GM19455 (cell line): ENCODE data around the gene VDR.
A peak's percentile ranks its signal among the peaks of the same experiment; 100 is the strongest.

Source experiments
- ATAC-seq: cut with Tn5 transposase; IDR thresholded peaks from one replicate; pipeline ENCODE4 v1.9.1; 2021; ENCODE audit not compliant: unreplicated experiment

VDR gene

DNA sequence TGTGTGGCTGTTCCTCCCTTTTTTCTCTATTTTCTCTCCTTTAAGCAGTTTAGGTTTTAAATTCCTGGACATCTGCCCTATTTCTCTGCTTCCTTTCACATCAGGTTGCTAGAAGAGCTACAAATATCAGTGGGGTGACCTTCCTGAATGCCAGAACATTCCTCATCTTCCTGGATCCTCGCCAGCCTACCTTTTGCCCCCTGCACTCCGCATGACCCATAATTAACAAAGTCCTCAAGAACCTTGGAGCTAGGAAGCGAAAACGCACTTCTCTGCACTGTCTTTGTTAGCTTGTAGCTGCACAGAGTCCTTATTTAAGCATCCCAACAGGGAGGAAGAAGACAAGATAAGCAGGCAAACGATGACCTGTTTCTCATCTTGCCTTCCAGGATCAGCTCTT, 30.5 kb downstream of the VDR start:
- no peak for ATAC-seq

DNA sequence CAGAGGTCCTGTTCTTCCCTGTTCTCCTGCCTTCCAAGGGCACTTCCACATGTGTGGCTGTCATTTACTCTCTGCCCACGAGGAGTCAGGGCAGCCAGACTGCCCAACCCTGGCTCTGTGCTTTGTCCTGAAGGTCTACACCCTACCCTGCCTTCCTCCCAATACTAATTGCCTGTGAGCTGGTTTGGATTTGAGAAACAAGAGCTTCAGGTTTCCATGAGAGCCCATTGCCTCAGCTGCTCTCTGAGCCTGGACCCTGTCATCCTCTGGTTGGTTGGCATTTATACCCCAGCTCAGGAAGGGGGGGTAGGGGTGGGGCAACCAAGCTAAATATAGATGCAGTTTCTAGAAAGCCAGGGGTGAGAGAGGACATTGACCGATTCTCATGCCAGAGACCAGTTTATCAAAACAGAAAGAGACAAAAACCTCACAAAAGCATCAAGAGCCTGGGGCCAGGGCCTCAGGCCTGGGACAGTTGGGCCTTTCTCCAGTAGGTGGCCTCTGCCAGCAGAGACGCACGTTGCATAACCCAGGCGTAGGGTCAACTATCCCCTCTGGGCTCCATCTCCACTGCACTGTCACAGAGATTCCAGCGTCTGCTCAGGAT, 34.5 kb downstream of the VDR start:
- no peak for ATAC-seq

DNA sequence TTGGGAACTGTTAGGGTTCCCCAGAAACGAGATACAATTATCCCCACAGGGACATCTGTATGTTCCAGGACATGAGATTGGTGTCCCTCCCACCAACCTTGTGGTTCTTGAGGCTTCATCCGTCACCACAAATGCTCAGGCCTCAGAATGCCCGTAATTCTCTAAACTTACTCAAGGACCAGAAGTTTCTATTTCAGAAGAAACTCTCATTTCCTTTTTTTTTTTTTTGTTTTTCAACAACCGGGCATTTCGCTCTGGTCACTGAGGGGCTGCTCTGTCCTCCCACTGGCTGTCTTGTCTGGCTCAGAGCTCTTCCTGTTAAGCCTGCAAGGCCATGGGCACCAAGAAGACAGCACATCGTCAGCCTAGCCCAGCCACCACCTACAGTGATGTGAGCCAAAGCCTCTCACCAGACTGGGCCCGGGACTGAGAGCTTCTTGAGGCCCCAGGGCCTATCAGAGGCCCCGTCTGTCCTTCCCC, 36.2 kb downstream of the VDR start:
- ATAC-seq, result peak; percentile 78

DNA sequence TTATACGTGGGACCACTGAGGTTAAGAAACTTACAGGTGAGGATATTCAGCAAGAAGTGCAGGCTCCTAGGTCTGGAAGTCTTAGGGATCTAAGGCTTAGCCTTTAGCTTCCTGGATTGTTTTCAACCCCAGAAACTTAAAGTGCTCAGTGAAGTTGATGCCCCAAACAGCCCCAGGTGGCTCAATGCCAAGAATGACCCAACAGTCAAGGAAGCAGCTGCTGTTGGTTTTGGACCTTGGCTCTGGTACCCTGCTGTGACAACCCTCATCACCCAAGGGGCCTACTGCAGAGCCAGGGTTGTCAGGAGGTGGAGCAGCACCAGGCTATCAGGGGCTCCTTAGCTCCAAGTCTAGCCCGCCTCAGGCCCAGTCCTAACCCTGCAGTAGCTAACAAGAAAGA, 36.8 kb downstream of the VDR start:
- peak; percentile 28 for ATAC-seq

DNA sequence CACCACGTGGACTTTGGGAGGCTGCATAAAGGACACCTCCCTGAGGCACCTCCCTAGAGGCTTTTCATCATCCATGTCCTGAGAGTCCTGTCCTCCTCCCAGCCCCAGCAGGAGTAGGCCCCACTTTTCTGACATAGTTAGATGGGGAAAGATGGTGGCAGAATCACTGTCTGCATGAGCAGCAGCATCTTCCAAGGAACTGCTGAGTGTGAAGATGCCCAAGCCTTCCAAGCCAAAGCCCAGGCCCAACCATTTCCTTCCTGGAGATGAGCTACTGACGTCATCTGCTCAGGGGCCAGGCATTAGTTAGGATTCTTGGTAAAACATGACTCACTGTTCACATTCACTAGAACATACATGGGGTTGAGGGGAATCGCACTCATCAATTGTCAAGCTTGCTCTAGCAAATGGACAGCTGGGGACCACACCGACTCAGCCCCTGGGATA, 37.3 kb downstream of the VDR start:
- ATAC-seq, result no peak

DNA sequence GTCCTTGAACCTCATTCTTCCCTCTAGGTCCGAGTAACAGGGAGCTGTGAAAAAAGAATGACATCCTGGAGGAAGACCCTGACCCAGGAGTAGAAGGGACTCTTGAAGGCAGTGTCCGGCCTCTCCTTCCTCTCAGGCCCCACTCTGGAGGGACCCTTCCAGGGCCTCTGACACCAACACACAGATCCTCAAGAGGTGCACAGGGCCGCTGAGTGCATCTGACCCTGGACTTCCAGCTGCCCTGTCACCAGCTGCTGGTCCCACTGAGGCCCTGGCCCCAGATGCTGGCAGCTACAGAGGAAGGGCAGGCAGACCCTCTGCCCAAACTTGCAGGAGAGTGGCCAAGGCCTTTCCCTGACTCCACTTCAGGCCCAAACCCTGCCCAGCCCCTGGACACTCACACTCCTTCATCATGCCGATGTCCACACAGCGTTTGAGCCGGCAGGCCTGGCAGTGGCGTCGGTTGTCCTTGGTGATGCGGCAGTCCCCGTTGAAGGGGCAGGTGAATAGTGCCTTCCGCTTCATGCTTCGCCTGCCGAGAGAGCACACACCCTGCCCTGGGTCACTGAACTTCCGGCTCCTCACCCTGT, 40.1 kb downstream of the VDR start:
- ATAC-seq, result no peak

DNA sequence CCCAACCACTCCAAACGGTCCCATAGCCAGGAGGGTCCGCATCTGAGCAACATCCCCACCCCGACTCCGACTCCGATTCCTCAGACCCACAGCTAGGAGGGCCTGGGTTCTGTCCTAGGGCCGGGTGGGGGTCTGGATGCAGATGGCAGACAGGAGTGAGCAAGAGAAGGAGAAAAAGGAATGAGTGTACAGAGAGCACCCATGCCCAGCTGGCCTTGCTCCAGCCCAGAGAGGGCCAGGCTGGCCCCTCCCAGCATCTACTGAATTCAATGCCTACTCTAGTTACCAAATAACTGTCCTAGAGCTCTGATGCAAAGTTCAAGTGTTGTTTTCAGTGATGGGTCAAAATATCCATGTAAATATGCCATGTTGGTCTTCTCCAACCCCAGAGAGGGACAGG, 40.8 kb downstream of the VDR start:
- ATAC-seq, result no peak

DNA sequence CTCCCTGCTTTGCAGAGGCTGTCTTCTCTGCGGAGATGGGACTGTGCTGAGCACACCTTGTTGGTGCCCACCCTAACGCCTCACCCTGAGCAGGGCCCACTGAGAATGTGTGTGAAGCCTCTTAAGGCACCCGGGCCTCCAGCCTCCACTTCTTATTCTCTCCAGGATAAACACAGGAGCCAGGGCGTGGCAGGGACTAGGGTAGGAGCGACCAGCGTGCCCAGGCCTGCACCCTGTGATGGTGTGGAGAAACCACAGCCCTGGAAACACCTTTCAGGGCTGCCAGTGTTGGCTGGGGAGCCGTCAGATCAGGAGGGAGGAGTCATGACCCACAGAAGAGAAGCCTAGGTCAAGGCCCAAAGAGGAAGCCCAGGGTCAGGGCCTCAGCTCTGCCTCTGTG, 41.3 kb downstream of the VDR start:
- no peak for ATAC-seq

DNA sequence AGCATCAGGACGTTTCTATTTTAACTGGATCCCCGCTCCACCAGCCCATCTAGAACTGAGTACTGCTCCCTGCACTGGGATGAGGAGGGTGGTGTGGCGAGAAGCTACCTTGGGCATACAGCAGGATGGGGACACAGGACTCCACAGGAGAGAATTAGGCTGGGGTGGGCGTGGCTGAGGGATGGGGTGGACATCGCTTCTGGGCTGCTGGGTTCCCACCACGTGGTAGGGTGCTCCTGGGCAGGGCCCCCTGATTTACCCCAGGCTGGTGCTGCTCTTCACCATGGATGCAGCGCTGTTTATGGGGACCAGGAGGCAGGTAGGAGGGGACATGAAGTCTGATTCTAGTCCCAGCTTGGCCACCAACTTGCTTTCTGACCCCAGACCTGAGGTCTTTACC, 41.9 kb downstream of the VDR start:
- no peak for ATAC-seq

DNA sequence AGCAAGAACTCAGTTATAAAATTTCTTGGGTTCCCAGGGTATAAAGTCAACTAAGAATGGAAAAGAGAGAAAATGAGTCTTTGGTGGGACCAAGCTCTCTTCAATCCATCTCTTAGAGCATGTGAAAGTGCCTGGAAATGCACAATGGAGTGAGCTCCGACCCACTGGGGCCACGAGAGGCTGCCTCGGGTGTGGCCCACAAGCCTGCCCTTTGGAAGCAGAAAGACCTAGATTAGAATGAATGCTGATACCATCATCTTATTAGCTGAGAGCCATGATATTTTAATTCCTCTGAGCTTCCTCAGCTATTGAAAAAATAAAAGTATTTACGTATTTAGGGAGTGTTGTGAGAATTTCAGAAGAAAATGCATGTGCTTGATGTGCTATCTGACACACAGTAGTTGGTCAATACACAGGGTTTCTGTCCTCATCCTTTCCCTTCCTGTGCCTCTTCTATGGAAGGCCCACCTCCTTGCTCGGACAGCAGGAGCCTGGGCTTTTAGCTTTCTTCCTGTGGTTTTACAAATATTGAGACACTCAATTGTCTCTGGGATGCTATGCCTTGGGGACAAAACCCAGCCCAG, 42.5 kb downstream of the VDR start:
- ATAC-seq, result no peak

DNA sequence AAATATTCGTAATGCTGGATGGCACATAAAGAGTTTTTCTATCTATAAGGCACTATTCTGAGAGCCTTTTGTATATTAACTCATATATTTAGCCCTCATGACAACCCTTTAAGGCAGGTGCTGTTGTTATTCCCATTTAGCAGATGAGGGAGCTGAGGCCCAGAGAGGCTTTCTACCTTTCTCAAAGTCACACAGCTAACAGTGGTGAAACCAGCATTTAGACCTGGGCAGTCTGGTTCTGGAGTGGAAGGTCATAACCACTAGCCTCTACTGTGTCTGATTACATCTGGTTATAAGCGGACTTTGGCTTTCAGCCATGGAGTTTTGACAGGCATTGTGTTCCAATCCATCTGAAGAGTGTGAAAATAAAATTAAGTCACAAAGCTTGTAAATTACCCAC, 43.9 kb downstream of the VDR start:
- no peak for ATAC-seq

DNA sequence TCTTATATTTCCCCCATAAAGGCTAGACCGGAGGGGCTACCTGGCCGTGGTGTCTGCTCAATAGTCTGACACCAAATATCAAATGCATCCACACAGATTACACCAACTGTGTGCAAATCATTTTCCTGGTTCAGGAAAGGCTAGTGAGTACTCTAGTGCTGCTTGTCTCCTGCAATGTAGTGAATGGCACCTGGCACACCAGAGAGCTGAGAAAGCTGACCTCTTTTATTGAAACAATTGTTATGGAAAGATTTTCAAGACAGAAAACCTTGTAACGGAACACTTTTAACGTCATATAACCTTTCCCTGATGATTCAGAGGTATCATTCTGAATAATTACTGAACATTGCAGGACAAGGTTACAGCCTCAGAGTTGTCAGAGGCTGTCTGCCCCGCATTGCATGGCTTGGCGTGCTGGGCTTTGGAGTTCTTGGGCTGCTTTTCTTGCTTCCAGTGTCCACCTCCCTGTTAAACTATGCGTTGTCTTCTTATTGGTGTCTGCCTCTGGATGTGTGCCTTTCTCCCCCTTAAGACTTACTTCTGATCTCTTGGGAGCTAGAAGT, 44.4 kb downstream of the VDR start:
- ATAC-seq, result no peak

DNA sequence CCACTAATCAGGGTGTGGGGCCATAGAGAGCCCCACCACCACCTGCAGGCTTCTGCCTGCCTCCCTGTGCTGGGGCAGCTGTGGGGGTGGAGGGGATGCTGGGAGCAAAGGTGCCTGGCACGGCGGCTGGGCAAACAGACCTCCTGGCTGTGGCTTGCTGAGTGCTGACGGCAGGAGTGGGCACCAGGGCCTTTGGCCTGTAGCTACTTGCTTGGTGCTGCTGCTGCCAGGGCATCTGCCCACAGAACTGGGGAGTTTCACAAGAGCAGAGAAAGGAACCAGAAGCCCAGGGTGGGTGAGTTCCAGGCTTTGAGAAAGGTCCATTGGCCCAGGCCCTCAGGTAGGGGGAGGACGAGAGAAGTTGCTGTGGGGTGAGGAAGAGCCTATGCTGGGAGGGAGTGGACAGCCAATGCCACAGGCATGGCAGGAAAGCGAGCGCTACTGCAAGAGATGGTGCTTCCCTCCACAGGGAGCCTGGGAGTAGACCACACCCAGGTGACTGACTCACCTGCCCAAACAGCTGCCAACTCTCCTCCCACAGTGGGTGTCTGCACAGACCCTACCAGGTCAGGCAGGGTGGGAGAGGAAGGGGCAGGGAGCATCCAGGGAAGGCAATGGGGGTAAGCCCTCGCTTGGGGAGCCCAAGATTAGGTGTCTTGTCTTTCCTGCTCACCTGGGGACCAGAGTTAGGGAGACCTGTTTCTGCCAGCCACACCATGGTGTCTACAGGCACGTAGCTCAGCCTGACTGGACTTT, 46.1 kb downstream of the VDR start:
- ATAC-seq, result no peak

DNA sequence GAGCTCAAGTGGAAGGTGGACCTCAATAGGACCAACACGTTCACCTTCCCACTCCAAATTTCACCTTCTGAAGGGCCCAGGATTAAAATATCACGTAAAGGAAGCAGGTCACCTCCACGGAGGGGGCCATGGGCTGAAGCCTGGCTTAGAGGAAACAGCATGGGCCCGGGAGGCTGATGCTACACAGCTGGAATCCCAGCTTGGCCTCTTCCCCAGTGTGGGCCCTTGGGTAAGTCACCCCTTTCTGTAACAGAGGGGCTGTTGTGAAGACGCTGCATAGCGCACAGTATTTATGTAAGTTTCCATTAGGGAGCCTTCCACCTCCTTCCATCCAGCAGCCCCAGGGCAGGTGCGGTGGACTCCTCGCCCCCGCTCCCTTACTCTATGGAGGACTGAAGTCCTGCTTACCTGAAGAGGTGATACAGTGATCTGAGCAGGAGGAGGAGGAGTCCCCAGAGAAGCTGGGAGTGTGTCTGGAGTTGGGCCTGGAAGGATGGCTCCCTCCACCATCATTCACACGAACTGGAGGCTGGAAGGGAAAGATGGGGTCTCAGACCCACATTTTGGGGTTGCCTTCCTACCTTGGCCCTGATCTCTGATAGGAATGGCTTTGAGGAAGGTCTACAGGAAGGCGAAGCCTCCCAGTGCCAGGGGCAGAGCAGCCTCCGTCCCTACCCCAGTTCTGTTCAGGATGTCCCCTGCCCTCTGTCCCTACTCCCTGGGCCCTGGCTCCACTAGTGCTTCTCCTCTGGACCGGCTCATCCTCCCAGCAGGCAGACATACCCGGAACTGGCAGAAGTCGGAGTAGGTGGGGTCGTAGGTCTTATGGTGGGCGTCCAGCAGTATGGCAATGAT, 47.8 kb downstream of the VDR start:
- ATAC-seq, result no peak

DNA sequence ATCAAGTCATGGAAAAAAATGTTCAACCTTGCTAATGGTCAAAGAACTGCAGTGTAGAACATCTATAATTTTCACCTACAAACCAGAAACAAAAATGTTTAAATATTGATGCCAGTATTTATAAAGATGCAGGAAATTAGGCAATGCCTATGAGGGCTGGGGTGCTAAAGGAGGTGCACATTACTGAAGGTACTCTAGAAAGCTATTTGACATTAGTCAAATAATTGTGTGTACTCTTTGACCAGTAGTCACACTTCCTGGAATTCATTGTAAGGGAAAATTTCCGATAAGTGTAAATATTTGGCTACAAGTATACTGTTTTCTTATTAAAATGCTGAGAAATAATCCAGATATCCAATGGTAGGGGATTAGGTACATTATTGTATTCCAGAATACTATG, 48.7 kb downstream of the VDR start:
- no peak for ATAC-seq

DNA sequence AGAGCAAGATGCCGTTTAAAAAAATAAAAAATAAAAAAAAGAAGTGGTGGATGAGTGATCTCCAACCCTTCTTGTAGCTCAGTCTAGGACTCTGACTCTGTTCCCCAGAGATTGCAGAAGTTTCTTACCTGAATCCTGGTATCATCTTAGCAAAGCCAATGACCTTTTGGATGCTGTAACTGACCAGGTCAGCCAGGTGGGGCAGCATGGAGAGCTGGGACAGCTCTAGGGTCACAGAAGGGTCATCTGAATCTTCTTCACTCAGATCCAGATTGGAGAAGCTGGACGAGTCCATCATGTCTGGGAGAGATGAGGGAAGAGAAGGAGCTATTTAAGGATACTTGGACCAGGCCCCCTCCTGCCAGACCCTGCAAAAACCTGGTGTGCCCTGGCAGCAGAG, 49.3 kb downstream of the VDR start:
- ATAC-seq, result no peak

DNA sequence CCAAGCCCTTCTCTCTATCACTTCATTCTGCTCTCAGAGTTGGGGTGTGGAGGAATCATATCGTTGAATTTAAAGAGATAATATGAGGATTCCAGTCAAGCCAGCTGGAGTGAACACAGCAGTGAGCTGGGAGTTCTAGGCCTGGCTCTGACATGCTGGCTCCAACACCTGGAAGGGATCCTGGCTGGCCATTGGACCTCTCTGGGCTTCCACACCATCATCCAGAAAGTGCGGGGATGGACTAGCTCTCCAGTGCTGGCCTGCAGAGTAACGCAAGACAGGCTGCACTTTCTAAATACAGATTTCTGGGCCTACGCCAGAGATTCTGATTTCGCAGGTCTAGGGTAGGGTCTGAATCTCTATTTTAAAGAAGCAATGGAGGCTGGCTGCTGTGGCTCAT, 50.3 kb downstream of the VDR start:
- no peak for ATAC-seq

DNA sequence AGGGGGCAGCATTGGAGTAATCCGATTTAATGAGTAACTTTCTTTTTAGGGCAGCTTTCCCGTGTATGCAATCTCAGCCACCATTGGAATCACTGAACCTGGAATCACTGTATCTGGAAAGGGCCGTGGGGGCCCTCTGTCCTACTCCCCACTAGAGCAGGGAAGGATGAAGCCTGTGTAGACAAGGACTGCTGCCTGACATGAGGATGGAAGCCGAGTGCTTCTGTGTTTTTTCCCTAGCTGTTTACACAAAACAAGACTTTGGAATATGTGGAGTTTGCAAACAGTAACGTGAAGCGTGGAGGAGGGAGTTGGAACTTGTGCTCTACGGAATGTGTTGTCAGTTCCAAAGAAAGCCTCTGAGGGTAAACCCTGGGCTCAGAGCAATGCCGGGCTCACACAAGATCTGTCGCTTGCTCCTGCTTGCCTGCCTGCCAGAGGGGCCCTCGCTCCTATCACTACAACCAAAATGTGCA, 52.7 kb downstream of the VDR start:
- no peak for ATAC-seq

DNA sequence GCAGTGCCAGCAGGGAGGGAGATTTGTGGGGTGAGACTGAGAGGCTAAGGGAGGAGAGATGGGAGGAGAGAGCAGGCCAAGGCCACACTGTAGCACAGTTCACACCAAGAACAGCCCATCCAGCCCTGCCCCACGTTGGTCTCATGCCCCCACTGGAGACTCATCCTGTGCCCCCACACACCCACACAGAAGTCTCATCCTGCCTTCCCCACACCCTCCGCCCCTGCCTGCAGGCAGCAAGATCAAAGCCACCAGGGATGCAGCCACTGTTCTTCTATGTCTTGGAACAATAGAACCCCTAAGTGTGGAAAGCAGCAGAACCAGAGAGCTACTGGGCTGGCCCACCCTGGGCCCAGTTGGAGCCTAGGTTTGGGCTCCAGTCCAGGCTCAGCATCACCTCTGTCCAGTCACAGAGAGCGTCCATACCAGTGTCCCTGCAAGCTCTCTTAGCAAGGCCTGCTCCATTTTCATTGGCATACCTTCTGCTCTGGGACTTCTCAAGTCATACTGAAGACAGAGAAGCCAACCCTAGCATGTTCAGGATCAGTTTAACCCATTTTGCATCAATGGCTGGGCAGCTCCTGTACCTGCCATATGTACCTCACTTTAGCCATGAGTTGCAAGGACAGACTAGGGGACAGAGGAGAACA, 53.4 kb downstream of the VDR start:
- no peak for ATAC-seq
